ENCODE measurements around the gene ACVR1. TPM values are rescaled to one million over a fixed set of nuclear protein-coding genes. Genes with fewer than 3 reads are reported as not detected.

The ACVR1 gene
- total RNA-seq, 1 experiment from 2014 or later: 17.1 TPM

- no peak for TF ChIP-seq EZH2 (IDR thresholded peaks at IDR 0.05; ENCODE audit: borderline replicate concordance, low read depth, low read length, poor library complexity, severe bottlenecking)
- TF ChIP-seq CTCF (conservative IDR thresholded peaks at IDR 0.05; ENCODE audit: low read depth, low read length): no peak
- Histone ChIP-seq H3K9me3 (ENCODE audit: low read depth, low read length, poor library complexity, severe bottlenecking) (no peaks in the 10 kb centered on the region), H3K4me3 (ENCODE audit: low read depth, low read length, poor library complexity, severe bottlenecking) (no peak overlapping the region), H3K36me3 (ENCODE audit: insufficient read depth, low read length, poor library complexity, severe bottlenecking) (no peaks in the 10 kb centered on the region), H3K4me1 (ENCODE audit: insufficient read depth, low read length, poor library complexity, severe bottlenecking) (no peaks in the 10 kb centered on the region), H3K27me3 (replicated peaks; ENCODE audit: insufficient read depth, low read depth, low read length, poor library complexity) (no peaks in the 10 kb centered on the region), H3K27ac (ENCODE audit: low read depth, low read length, poor library complexity, severe bottlenecking) (no peak overlapping the region)
- no TSS peak for BruUV-seq (replicated peaks)
- intact Hi-C loops (cut with micrococcal nuclease; ENCODE audit: unreplicated experiment): no loop called here
- POLR2A ChIA-PET (ENCODE audit: low non-redundant PET): no interaction called here
- no peak for DNase-seq (ENCODE audit: low spot score)
- CTCF ChIA-PET: no interaction called here
These were observed 176.3 kb downstream of the ACVR1 start for GRCh38 chr2:157699806-157700205.

- intact Hi-C loops (cut with micrococcal nuclease; ENCODE audit: unreplicated experiment): no loop called here
- no peak overlapping the region for H3K4me3 ChIP-seq (ENCODE audit: low read depth, low read length, poor library complexity, severe bottlenecking)
- no peak for DNase-seq (ENCODE audit: low spot score)
- POLR2A ChIA-PET (ENCODE audit: low non-redundant PET): no interaction called here
- H3K27me3 ChIP-seq (replicated peaks; ENCODE audit: insufficient read depth, low read depth, low read length, poor library complexity): no peaks in the 10 kb centered on the region
- H3K36me3 ChIP-seq (ENCODE audit: insufficient read depth, low read length, poor library complexity, severe bottlenecking): no peaks in the 10 kb centered on the region
- no TSS peak for BruUV-seq (replicated peaks)
- CTCF ChIA-PET: no interaction called here
- no peak overlapping the region for H3K27ac ChIP-seq (ENCODE audit: low read depth, low read length, poor library complexity, severe bottlenecking)
- no peaks in the 10 kb centered on the region for H3K9me3 ChIP-seq (ENCODE audit: low read depth, low read length, poor library complexity, severe bottlenecking)
- TF ChIP-seq EZH2 (IDR thresholded peaks at IDR 0.05; ENCODE audit: borderline replicate concordance, low read depth, low read length, poor library complexity, severe bottlenecking): no peak
- TF ChIP-seq CTCF (conservative IDR thresholded peaks at IDR 0.05; ENCODE audit: low read depth, low read length): no peak
- no peaks in the 10 kb centered on the region for H3K4me1 ChIP-seq (ENCODE audit: insufficient read depth, low read length, poor library complexity, severe bottlenecking)
These were observed 177.1 kb downstream of the ACVR1 start for GRCh38 chr2:157699009-157699408.

- BruUV-seq (replicated peaks): no TSS peak
- no peak overlapping the region for H3K4me3 ChIP-seq (ENCODE audit: low read depth, low read length, poor library complexity, severe bottlenecking)
- no peaks in the 10 kb centered on the region for H3K27me3 ChIP-seq (replicated peaks; ENCODE audit: insufficient read depth, low read depth, low read length, poor library complexity)
- no peak for TF ChIP-seq CTCF (conservative IDR thresholded peaks at IDR 0.05; ENCODE audit: low read depth, low read length)
- no peak for TF ChIP-seq EZH2 (IDR thresholded peaks at IDR 0.05; ENCODE audit: borderline replicate concordance, low read depth, low read length, poor library complexity, severe bottlenecking)
- H3K4me1 ChIP-seq (ENCODE audit: insufficient read depth, low read length, poor library complexity, severe bottlenecking): no peaks in the 10 kb centered on the region
- no peak overlapping the region for H3K27ac ChIP-seq (ENCODE audit: low read depth, low read length, poor library complexity, severe bottlenecking)
- intact Hi-C loops (cut with micrococcal nuclease; ENCODE audit: unreplicated experiment): no loop called here
- ChIA-PET CTCF (no interaction called here), POLR2A (ENCODE audit: low non-redundant PET) (no interaction called here)
- H3K36me3 ChIP-seq (ENCODE audit: insufficient read depth, low read length, poor library complexity, severe bottlenecking): no peaks in the 10 kb centered on the region
- H3K9me3 ChIP-seq (ENCODE audit: low read depth, low read length, poor library complexity, severe bottlenecking): no peaks in the 10 kb centered on the region
- no peak for DNase-seq (ENCODE audit: low spot score)
These were observed 177.7 kb downstream of the ACVR1 start for GRCh38 chr2:157698430-157698829.
